ENCODE results near the gene SUSD1.

SUSD1 gene

DNA sequence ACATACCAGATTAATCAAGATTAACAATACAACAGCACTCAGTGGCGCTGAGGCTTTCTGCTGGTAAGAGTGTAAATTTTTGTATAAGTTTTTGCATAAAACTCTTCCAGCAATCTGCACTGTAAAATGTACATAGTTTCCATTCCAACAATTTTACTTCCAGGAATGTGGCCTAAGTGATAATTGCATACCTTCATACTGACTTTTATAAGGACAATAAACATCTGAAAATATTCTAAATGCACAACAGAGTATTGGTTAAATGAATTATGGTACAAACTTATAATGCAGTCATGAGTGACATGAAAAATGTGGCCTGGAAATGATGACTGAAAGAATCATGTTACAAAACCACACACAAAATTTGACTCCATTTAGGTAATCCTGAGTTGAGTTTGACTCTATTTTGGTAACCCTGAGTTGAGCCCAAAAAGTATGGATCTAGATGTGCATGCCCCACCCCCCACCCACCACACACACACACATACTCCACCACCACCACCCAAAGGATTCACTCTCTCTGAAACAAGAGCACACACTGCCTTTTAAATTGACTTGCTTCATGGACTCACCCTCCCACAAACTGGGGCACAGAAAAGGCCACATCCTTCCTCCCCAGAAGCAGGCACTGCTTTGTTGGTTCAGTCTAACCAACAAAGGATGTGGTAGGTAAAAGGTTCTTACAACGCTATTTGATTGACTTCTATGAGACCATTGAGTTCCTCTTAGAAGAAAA is 137.6 kb downstream of the SUSD1 start:
- DNase-seq, result no peak

DNA sequence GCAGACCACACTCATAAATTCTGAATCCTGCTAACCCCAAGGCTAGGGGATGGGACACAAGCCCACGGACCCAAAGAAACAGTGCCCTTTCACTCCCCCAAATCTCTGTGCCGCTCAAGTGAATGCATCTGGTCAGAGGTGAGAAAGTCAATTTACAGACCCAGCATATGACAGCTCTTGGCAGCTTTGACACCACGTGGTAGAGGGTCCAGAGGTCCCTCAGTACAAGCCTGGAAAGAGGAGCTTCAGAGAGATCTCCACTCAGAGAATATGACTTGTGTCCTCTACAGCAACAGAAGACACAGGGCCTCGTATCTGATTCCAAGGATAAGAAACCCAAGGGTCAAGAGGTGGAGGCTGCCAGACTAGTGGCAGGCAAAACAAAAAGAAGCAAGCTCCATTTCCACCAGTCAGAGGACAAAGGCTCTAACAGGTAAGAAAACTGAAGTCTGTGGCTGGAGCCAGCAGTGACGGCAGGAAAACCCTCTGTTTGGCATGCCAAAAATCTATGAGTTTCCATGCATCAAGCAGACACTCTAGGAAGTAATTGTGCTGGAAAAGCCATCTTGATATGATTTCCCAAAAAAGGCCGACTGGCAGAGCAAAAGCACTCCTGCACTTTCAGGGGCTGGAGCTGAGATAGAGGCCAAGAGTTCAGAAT is 139.8 kb downstream of the SUSD1 start:
- no peak for DNase-seq

- DNase-seq, result no peak
These were observed 140.9 kb downstream of the SUSD1 start for GRCh38 chr9:112034216-112034611.

DNA sequence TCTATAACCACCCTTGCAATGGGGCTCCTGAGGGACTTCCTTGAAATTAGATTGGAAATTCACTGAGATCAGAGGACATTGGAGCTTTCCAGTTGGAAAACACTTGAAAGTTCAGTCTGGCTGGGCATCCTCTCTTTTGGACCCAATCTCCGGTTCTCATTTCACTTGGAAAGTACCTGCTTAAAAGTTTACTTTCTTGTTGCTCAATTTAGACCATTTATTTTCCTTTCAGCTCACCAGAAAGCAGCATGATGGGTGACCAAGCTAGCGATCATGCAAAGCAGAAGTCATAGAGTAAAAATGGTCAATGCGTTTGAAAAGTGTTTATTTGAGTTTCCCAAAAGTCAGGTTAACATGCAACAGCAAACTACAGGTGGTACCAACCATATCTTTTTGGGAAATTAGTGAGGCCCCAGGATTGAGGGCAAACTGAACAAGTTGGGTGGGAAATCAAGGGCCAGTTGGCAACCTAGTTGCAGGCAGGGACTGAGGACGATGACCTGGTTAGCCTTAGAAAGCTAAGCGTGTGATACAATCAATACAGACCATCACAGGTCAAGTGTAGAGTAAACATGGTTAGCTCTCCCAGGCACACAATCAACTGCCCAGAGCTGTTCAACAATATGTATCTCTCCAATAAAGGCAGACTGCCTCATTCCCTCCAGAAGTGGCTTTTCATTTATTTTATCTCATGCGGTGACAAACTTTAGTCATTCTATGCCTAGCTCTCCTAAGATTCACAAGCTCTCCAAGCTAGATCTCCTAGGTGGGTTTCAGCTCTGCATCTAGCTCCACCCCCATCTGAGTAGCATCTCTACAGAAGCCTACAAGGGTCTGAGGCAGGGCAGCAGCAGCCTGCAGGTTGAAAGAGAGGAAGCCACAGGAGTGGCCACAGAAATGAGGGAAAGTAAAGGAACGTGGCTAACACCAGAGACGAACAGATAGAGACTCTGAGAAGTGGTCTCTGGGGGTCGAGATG is 141.6 kb downstream of the SUSD1 start:
- DNase-seq, result no peak

DNA sequence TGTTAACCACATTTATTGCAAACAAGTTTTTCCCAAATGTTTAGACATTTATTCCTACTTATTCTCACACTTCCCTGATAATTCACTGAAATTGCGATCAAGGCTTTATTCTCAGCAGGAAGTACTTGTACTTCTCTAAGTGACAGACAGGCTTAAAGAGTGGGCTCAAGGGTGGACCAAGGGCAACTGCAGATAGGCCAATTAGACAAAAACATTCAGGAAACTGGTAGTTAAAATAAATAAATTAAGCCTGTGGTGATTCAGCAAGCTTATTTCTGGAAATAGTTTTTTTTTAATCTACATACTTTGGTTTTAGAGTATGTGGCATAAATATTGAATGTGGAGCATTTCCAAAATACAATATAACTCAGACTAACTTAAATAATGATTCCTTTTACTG is 142.4 kb downstream of the SUSD1 start:
- no peak for DNase-seq

DNA sequence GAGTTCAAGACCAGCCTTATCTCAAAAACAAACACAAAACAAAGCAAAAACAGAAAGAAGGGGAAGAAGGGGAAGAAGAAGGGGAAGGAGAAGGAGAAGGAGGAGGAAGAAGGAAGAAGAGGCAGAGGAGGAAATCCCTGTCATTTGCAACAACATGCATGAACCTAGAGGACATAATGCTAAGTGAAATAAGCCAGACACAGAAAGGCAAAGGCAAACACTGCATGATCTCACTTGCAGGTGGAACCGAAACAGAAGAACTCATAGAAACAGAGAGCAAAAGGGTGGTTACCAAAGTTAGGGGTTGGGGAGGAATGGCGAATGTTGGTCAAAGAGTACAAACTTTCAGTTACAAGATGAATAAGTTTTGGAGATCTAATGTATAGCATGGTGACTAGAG is 143.1 kb downstream of the SUSD1 start:
- DNase-seq, result no peak

DNA sequence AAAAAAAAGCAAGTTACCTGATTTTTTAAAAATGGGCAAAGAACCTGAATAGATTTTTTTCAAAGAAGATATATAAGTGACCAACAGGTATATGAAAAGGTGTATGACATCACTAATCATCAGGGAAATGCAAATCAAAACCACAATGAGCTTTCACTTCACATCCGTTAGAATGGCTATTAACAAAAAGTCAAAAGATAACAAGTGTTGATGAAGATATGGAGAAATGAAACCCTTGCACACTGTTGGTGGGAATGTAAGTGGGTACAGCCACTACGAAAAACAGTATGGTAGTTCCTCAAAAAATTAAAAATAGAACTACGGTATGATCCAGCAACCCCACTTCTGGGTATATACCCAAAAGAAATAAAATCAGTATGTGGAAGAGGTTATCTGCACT is 143.7 kb downstream of the SUSD1 start:
- DNase-seq, result no peak

DNA sequence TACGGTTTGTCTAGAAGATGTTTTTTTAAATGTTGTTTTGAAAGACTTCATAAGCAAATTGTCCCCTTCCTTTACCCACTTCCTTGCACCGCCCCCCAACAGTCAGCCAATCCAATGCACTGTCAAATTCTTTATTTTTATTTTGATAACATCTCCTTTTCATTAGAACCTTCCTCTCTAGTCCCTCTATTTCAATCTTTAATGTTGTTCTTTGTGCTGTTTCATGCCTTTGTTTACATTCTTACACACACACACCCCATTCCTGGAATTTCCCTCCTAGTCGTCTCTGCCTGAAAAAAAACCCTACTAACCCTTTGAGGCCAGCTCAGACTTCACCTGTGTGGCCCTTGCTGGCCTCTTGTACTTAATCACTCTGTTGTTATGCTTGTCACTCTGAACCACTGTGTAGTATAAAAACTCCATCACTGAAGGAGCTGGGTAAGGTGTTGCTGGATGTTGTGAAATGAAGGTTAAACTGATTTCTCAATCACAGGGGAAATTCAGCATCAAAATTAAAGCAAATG is 145.1 kb downstream of the SUSD1 start:
- DNase-seq, result no peak

- no peak for DNase-seq
These were observed 146.6 kb downstream of the SUSD1 start for GRCh38 chr9:112028242-112029221.

GRCh38 chr9:112025850-112026249 is 149.2 kb downstream of the SUSD1 start:
- DNase-seq, result no peak

- DNase-seq, result no peak
These were observed 153.4 kb downstream of the SUSD1 start for GRCh38 chr9:112021742-112022141.

GRCh38 chr9:112020680-112021596 is 154.2 kb downstream of the SUSD1 start:
- no peak for DNase-seq

GRCh38 chr9:112017878-112018277 is 157.2 kb downstream of the SUSD1 start:
- DNase-seq, result no peak

DNA sequence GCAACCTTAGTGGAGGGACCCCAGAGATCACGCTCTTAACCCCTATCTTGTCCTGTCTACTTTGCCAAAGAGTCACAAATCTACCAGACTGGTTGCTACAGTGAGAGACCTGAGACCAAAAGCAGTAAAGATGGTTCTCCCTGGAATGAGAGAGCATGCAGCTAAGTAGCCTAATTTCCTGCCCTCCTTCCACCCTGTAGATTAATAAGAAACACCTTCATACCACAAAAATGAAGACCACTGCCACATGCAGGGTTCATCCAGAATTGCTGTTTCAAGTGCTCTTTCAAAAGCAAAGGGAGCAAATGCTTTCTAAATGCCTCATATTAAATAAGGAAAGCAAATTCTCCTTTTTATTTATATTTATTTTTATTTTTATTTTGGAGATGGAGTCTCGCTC is 159.4 kb downstream of the SUSD1 start:
- DNase-seq, result no peak

GRCh38 chr9:112015149-112015548 is 159.9 kb downstream of the SUSD1 start:
- DNase-seq, result no peak

DNA sequence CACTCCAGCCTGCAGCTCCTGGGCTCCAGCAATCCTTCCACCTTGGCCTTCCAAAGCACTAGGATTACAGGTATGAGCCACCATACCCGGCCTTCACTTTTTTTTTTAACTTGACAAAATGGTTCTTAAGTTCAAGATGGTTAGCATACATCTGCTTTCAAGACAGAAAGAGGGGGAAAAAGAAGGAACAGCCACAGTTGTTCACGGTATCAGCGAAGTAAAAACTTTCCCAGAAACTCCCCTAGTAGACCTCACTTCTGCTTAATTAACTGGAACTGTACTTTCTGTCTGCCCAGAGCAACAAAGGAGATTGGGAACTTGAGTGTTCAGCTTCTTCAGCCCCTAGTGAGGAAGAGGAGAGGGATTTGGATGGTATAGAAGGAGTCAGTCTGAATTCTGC is 161.8 kb downstream of the SUSD1 start:
- no peak for DNase-seq

GRCh38 chr9:112012026-112012902 is 162.8 kb downstream of the SUSD1 start:
- DNase-seq, result no peak

DNA sequence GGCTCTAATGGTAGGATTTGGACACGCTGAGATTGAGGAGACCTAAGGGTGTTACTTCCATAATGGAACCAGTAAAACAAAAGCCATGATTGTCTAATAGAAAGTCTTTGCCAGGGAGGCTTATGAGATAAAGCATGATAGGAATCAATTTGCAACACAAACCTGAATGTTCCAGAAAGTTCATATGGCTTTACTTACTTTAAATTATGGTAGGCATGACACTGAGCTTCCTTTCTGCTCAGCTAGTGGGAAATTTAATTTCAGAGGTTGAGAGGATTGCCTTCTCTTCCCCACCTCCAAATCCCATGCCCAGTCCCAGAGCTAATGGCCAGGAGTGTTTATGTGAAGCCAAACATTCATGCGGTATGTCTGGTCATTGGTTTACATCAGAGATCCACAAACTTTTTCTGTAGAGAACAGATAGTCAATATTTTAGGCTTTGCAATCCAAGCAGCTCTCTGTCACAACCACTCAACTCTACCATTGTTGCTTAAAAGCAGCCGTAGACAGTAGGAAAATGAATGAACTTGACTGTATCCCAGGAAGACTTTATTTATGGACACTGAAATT is 164.0 kb downstream of the SUSD1 start:
- DNase-seq, result no peak

- DNase-seq, result no peak
These were observed 164.6 kb downstream of the SUSD1 start for GRCh38 chr9:112010537-112010936.

Data from activated gamma-delta T cell (primary cell).